Activated T-helper 17 cell treated with anti-CD3 and anti-CD28 coated beads, Interleukin-2, amount 50 U/mL, for 72 hours (primary cell): ENCODE results near the gene NDEL1. TPM values are rescaled to one million over a fixed set of nuclear protein-coding genes. Genes with fewer than 3 reads are reported as not detected.

ENCODE experiments used
- ATAC-seq: fragments of 150-1000 bp; cut with Tn5 transposase; replicated peaks from 2 replicates; pipeline ENCODE4 v1.10.0; 2021; ENCODE audit warnings: mild to moderate bottlenecking, moderate library complexity
- H3K27ac Mint-ChIP-seq: one replicate; pipeline ENCODE4 v1.8.0; 2022; ENCODE audit warnings: mixed read lengths
- H3K27me3 Mint-ChIP-seq: one replicate; pipeline ENCODE4 v1.8.0; 2022; ENCODE audit warnings: mixed read lengths
- H3K36me3 Mint-ChIP-seq: one replicate; pipeline ENCODE4 v1.8.0; 2022; ENCODE audit warnings: low read depth, mild to moderate bottlenecking, mixed read lengths
- H3K4me1 Mint-ChIP-seq: one replicate; pipeline ENCODE4 v1.8.0; 2022; ENCODE audit warnings: mixed read lengths
- H3K4me3 Mint-ChIP-seq: one replicate; pipeline ENCODE4 v1.8.0; 2022; ENCODE audit warnings: mild to moderate bottlenecking, mixed read lengths
- H3K9me3 Mint-ChIP-seq: one replicate; pipeline ENCODE4 v1.8.0; 2022; ENCODE audit warnings: mixed read lengths
- total RNA-seq, 2 donors: library from RNA; stranded (reverse); gene quantifications; one replicate each; pipeline ENCODE4 v1.2.3, GENCODE V29; 2022

NDEL1 gene
- total RNA-seq, 2 donors from 2014 or later: 71.9 to 74.1 TPM

GRCh38 chr17:8455665-8456209 lies 20.1 kb downstream of the NDEL1 start:
- H3K9me3 Mint-ChIP-seq: no peaks in the 10 kb centered on the region
- no peak overlapping the region for H3K4me3 Mint-ChIP-seq
- peaks cover 18% of the 10 kb centered on the region for H3K4me1 Mint-ChIP-seq
- peaks cover 99% of the 10 kb centered on the region for H3K36me3 Mint-ChIP-seq
- no peaks in the 10 kb centered on the region for H3K27me3 Mint-ChIP-seq
- no peak overlapping the region for H3K27ac Mint-ChIP-seq
- ATAC-seq: no peak

- H3K36me3 Mint-ChIP-seq: peaks cover 99% of the 10 kb centered on the region
- H3K27ac Mint-ChIP-seq: peak overlapping the region; percentile 28
- peaks cover 20% of the 10 kb centered on the region for H3K4me1 Mint-ChIP-seq
- no peaks in the 10 kb centered on the region for H3K9me3 Mint-ChIP-seq
- no peak overlapping the region for H3K4me3 Mint-ChIP-seq
- ATAC-seq: peak; percentile 58
- H3K27me3 Mint-ChIP-seq: no peaks in the 10 kb centered on the region
These were observed 22.4 kb downstream of the NDEL1 start for GRCh38 chr17:8458128-8458527.

- Mint-ChIP-seq H3K9me3 (no peaks in the 10 kb centered on the region), H3K36me3 (peaks cover 100% of the 10 kb centered on the region), H3K4me3 (no peak overlapping the region), H3K27ac (no peak overlapping the region), H3K4me1 (peaks cover 22% of the 10 kb centered on the region), H3K27me3 (no peaks in the 10 kb centered on the region)
- no peak for ATAC-seq
These were observed 23.4 kb downstream of the NDEL1 start for GRCh38 chr17:8459107-8459506.

- Mint-ChIP-seq H3K4me3 (no peak overlapping the region), H3K4me1 (peaks cover 22% of the 10 kb centered on the region), H3K9me3 (no peaks in the 10 kb centered on the region), H3K36me3 (peaks cover 100% of the 10 kb centered on the region), H3K27me3 (no peaks in the 10 kb centered on the region), H3K27ac (no peak overlapping the region)
- no peak for ATAC-seq
These were observed 24.1 kb downstream of the NDEL1 start for GRCh38 chr17:8459831-8460230.

GRCh38 chr17:8462564-8462963 lies 26.9 kb downstream of the NDEL1 start:
- H3K27me3 Mint-ChIP-seq: no peaks in the 10 kb centered on the region
- peaks cover 99% of the 10 kb centered on the region for H3K36me3 Mint-ChIP-seq
- no peak for ATAC-seq
- H3K9me3 Mint-ChIP-seq: no peaks in the 10 kb centered on the region
- no peak overlapping the region for H3K4me3 Mint-ChIP-seq
- no peak overlapping the region for H3K27ac Mint-ChIP-seq
- H3K4me1 Mint-ChIP-seq: peaks cover 14% of the 10 kb centered on the region

- Mint-ChIP-seq H3K27me3 (no peaks in the 10 kb centered on the region), H3K9me3 (no peaks in the 10 kb centered on the region), H3K4me1 (peaks cover 8% of the 10 kb centered on the region), H3K36me3 (peaks cover 99% of the 10 kb centered on the region), H3K27ac (peak overlapping the region; percentile 74), H3K4me3 (no peak overlapping the region)
- ATAC-seq: no peak
These were observed 27.4 kb downstream of the NDEL1 start for GRCh38 chr17:8463099-8463498.

- Mint-ChIP-seq H3K4me1 (peaks cover 4% of the 10 kb centered on the region), H3K36me3 (peaks cover 94% of the 10 kb centered on the region), H3K27ac (no peak overlapping the region)
These were observed 29.3 kb downstream of the NDEL1 start for GRCh38 chr17:8464941-8465340.

GRCh38 chr17:8465356-8465755 lies 29.7 kb downstream of the NDEL1 start:
- H3K4me1 Mint-ChIP-seq: peaks cover 4% of the 10 kb centered on the region
- no peak for ATAC-seq
- no peaks in the 10 kb centered on the region for H3K9me3 Mint-ChIP-seq
- H3K27me3 Mint-ChIP-seq: no peaks in the 10 kb centered on the region
- H3K4me3 Mint-ChIP-seq: no peak overlapping the region
- peaks cover 94% of the 10 kb centered on the region for H3K36me3 Mint-ChIP-seq
- no peak overlapping the region for H3K27ac Mint-ChIP-seq

More at GRCh38 chr17:8464941-8465340, 29.3 kb downstream of the NDEL1 start:
- Mint-ChIP-seq H3K27me3 (no peaks in the 10 kb centered on the region), H3K4me3 (no peak overlapping the region), H3K9me3 (no peaks in the 10 kb centered on the region)
- ATAC-seq: no peak

- H3K27ac Mint-ChIP-seq: no peak overlapping the region
- H3K36me3 Mint-ChIP-seq: peaks cover 92% of the 10 kb centered on the region
- no peak overlapping the region for H3K4me3 Mint-ChIP-seq
- H3K9me3 Mint-ChIP-seq: no peaks in the 10 kb centered on the region
- no peaks in the 10 kb centered on the region for H3K27me3 Mint-ChIP-seq
- peaks cover 4% of the 10 kb centered on the region for H3K4me1 Mint-ChIP-seq
- ATAC-seq: no peak
These were observed 30.1 kb downstream of the NDEL1 start for GRCh38 chr17:8465759-8466158.

GRCh38 chr17:8466456-8466855 lies 30.8 kb downstream of the NDEL1 start:
- no peak for ATAC-seq
- Mint-ChIP-seq H3K4me3 (no peak overlapping the region), H3K4me1 (peaks cover 4% of the 10 kb centered on the region), H3K9me3 (no peaks in the 10 kb centered on the region), H3K27ac (no peak overlapping the region), H3K27me3 (no peaks in the 10 kb centered on the region), H3K36me3 (peaks cover 91% of the 10 kb centered on the region)

- H3K27me3 Mint-ChIP-seq: no peaks in the 10 kb centered on the region
- peaks cover 91% of the 10 kb centered on the region for H3K36me3 Mint-ChIP-seq
- H3K27ac Mint-ChIP-seq: no peak overlapping the region
- no peaks in the 10 kb centered on the region for H3K9me3 Mint-ChIP-seq
- no peak overlapping the region for H3K4me3 Mint-ChIP-seq
- H3K4me1 Mint-ChIP-seq: peaks cover 4% of the 10 kb centered on the region
- ATAC-seq: no peak
These were observed 31.2 kb downstream of the NDEL1 start for GRCh38 chr17:8466873-8467272.

- Mint-ChIP-seq H3K27ac (no peak overlapping the region), H3K4me3 (no peak overlapping the region), H3K4me1 (peaks cover 4% of the 10 kb centered on the region), H3K27me3 (no peaks in the 10 kb centered on the region), H3K36me3 (peaks cover 89% of the 10 kb centered on the region), H3K9me3 (no peaks in the 10 kb centered on the region)
- ATAC-seq: no peak
These were observed 31.8 kb downstream of the NDEL1 start for GRCh38 chr17:8467527-8467926.

GRCh38 chr17:8468127-8468526 lies 32.4 kb downstream of the NDEL1 start:
- H3K4me1 Mint-ChIP-seq: peaks cover 3% of the 10 kb centered on the region
- no peak for ATAC-seq
- H3K27ac Mint-ChIP-seq: no peak overlapping the region
- H3K27me3 Mint-ChIP-seq: no peaks in the 10 kb centered on the region
- no peaks in the 10 kb centered on the region for H3K9me3 Mint-ChIP-seq
- peaks cover 89% of the 10 kb centered on the region for H3K36me3 Mint-ChIP-seq
- H3K4me3 Mint-ChIP-seq: no peak overlapping the region

GRCh38 chr17:8468980-8469379 lies 33.3 kb downstream of the NDEL1 start:
- H3K36me3 Mint-ChIP-seq: peaks cover 89% of the 10 kb centered on the region
- no peak for ATAC-seq
- no peak overlapping the region for H3K27ac Mint-ChIP-seq
- no peak overlapping the region for H3K4me3 Mint-ChIP-seq
- H3K9me3 Mint-ChIP-seq: no peaks in the 10 kb centered on the region
- no peaks in the 10 kb centered on the region for H3K4me1 Mint-ChIP-seq
- H3K27me3 Mint-ChIP-seq: no peaks in the 10 kb centered on the region

- Mint-ChIP-seq H3K27ac (no peak overlapping the region), H3K4me1 (no peaks in the 10 kb centered on the region), H3K27me3 (no peaks in the 10 kb centered on the region), H3K4me3 (no peak overlapping the region), H3K36me3 (peaks cover 89% of the 10 kb centered on the region), H3K9me3 (no peaks in the 10 kb centered on the region)
- ATAC-seq: no peak
These were observed 34.3 kb downstream of the NDEL1 start for GRCh38 chr17:8469964-8470363.
